ENCODE results near the gene MPP4.

The MPP4 gene

GRCh38 chr2:201698588-201699226 is at the start of gene MPP4:
Gene MPP4 (minus strand): TSS chr2:201698644. CDS start chr2:201693954, 4,690 bp downstream.
- no peak for ATAC-seq (ENCODE audit: low read depth)
- no peak within 1 kb of the TSS for H3K4me3 Mint-ChIP-seq
- H3K27ac Mint-ChIP-seq, result no peak within 1 kb of the TSS
- no peaks in the 10 kb centered on the region for H3K9me3 Mint-ChIP-seq
- no peaks in the 10 kb centered on the region for H3K27me3 Mint-ChIP-seq
- peaks cover 14% of the 10 kb centered on the region for H3K36me3 Mint-ChIP-seq
- DNase-seq (ENCODE audit: low spot score in 2 of 2), result no peak
- H3K4me1 Mint-ChIP-seq, result no peaks in the 10 kb centered on the region

- Mint-ChIP-seq H3K27ac (no peak overlapping the region), H3K9me3 (no peaks in the 10 kb centered on the region), H3K36me3 (peaks cover 21% of the 10 kb centered on the region), H3K27me3 (no peaks in the 10 kb centered on the region), H3K4me1 (no peaks in the 10 kb centered on the region), H3K4me3 (no peak overlapping the region)
- ATAC-seq (ENCODE audit: low read depth) (no peak), DNase-seq (ENCODE audit: low spot score in 2 of 2) (no peak)
These were observed 48.1 kb upstream of the MPP4 start for GRCh38 chr2:201746551-201746950.

- no peaks in the 10 kb centered on the region for H3K27me3 Mint-ChIP-seq
- H3K4me1 Mint-ChIP-seq, result no peaks in the 10 kb centered on the region
- ATAC-seq (ENCODE audit: low read depth) (no peak), DNase-seq (ENCODE audit: low spot score in 2 of 2) (no peak)
- H3K36me3 Mint-ChIP-seq, result peaks cover 20% of the 10 kb centered on the region
- no peak overlapping the region for H3K27ac Mint-ChIP-seq
- no peak overlapping the region for H3K4me3 Mint-ChIP-seq
- no peaks in the 10 kb centered on the region for H3K9me3 Mint-ChIP-seq
These were observed 37.0 kb upstream of the MPP4 start for GRCh38 chr2:201735486-201735885.

GRCh38 chr2:201734111-201734510 is 35.7 kb upstream of the MPP4 start:
- no peaks in the 10 kb centered on the region for H3K4me1 Mint-ChIP-seq
- no peak overlapping the region for H3K27ac Mint-ChIP-seq
- ATAC-seq (ENCODE audit: low read depth) (no peak), DNase-seq (ENCODE audit: low spot score in 2 of 2) (no peak)
- H3K36me3 Mint-ChIP-seq, result peaks cover 21% of the 10 kb centered on the region
- H3K4me3 Mint-ChIP-seq, result no peak overlapping the region
- H3K9me3 Mint-ChIP-seq, result no peaks in the 10 kb centered on the region
- no peaks in the 10 kb centered on the region for H3K27me3 Mint-ChIP-seq

GRCh38 chr2:201733544-201733943 is 35.1 kb upstream of the MPP4 start:
- H3K36me3 Mint-ChIP-seq, result peaks cover 24% of the 10 kb centered on the region
- H3K4me3 Mint-ChIP-seq, result no peak overlapping the region
- no peaks in the 10 kb centered on the region for H3K4me1 Mint-ChIP-seq
- H3K9me3 Mint-ChIP-seq, result no peaks in the 10 kb centered on the region
- no peak for DNase-seq (ENCODE audit: low spot score in 2 of 2)
- no peak overlapping the region for H3K27ac Mint-ChIP-seq
- no peaks in the 10 kb centered on the region for H3K27me3 Mint-ChIP-seq
- ATAC-seq (ENCODE audit: low read depth), result no peak

- H3K9me3 Mint-ChIP-seq, result no peaks in the 10 kb centered on the region
- DNase-seq (ENCODE audit: low spot score in 2 of 2) (no peak), ATAC-seq (ENCODE audit: low read depth) (no peak)
- no peaks in the 10 kb centered on the region for H3K27me3 Mint-ChIP-seq
- H3K4me3 Mint-ChIP-seq, result no peak overlapping the region
- H3K36me3 Mint-ChIP-seq, result peaks cover 23% of the 10 kb centered on the region
- H3K27ac Mint-ChIP-seq, result no peak overlapping the region
- H3K4me1 Mint-ChIP-seq, result no peaks in the 10 kb centered on the region
These were observed 32.3 kb upstream of the MPP4 start for GRCh38 chr2:201730651-201731285.

GRCh38 chr2:201715459-201715858 is 17.0 kb upstream of the MPP4 start:
- Mint-ChIP-seq H3K4me1 (no peaks in the 10 kb centered on the region), H3K9me3 (peaks cover 3% of the 10 kb centered on the region), H3K36me3 (peaks cover 35% of the 10 kb centered on the region), H3K27me3 (no peaks in the 10 kb centered on the region), H3K27ac (no peak overlapping the region), H3K4me3 (no peak overlapping the region)
- DNase-seq (ENCODE audit: low spot score in 2 of 2) (no peak), ATAC-seq (ENCODE audit: low read depth) (no peak)

GRCh38 chr2:201712726-201713125 is 14.3 kb upstream of the MPP4 start:
- H3K4me3 Mint-ChIP-seq, result no peak overlapping the region
- H3K4me1 Mint-ChIP-seq, result no peaks in the 10 kb centered on the region
- no peak overlapping the region for H3K27ac Mint-ChIP-seq
- peaks cover 36% of the 10 kb centered on the region for H3K36me3 Mint-ChIP-seq
- no peaks in the 10 kb centered on the region for H3K9me3 Mint-ChIP-seq
- DNase-seq (ENCODE audit: low spot score in 2 of 2) (no peak), ATAC-seq (ENCODE audit: low read depth) (no peak)
- H3K27me3 Mint-ChIP-seq, result no peaks in the 10 kb centered on the region

GRCh38 chr2:201709747-201710146 is 11.3 kb upstream of the MPP4 start:
- peaks cover 33% of the 10 kb centered on the region for H3K36me3 Mint-ChIP-seq
- no peaks in the 10 kb centered on the region for H3K9me3 Mint-ChIP-seq

GRCh38 chr2:201709049-201709448 is 10.6 kb upstream of the MPP4 start:
- Mint-ChIP-seq H3K27me3 (no peaks in the 10 kb centered on the region), H3K4me3 (no peak overlapping the region), H3K4me1 (no peaks in the 10 kb centered on the region), H3K9me3 (no peaks in the 10 kb centered on the region), H3K36me3 (peaks cover 30% of the 10 kb centered on the region), H3K27ac (no peak overlapping the region)
- no peak for ATAC-seq (ENCODE audit: low read depth)
- DNase-seq (ENCODE audit: low spot score in 2 of 2), result no peak

More at GRCh38 chr2:201709747-201710146, 11.3 kb upstream of the MPP4 start:
- DNase-seq (ENCODE audit: low spot score in 2 of 2) (no peak), ATAC-seq (ENCODE audit: low read depth) (no peak)
- Mint-ChIP-seq H3K27ac (no peak overlapping the region), H3K4me3 (no peak overlapping the region), H3K4me1 (no peaks in the 10 kb centered on the region), H3K27me3 (no peaks in the 10 kb centered on the region)

- Mint-ChIP-seq H3K4me3 (no peak overlapping the region), H3K27ac (no peak overlapping the region), H3K9me3 (no peaks in the 10 kb centered on the region), H3K36me3 (peaks cover 34% of the 10 kb centered on the region), H3K27me3 (no peaks in the 10 kb centered on the region), H3K4me1 (no peaks in the 10 kb centered on the region)
- DNase-seq (ENCODE audit: low spot score in 2 of 2), result no peak
- no peak for ATAC-seq (ENCODE audit: low read depth)
These were observed 9.3 kb upstream of the MPP4 start for GRCh38 chr2:201707753-201708152.

GRCh38 chr2:201707142-201707541 is 8.7 kb upstream of the MPP4 start:
- ATAC-seq (ENCODE audit: low read depth), result no peak
- Mint-ChIP-seq H3K27ac (no peak overlapping the region), H3K27me3 (no peaks in the 10 kb centered on the region), H3K36me3 (peaks cover 31% of the 10 kb centered on the region), H3K4me3 (no peak overlapping the region), H3K4me1 (no peaks in the 10 kb centered on the region), H3K9me3 (no peaks in the 10 kb centered on the region)
- no peak for DNase-seq (ENCODE audit: low spot score in 2 of 2)

GRCh38 chr2:201704536-201704935 is 6.1 kb upstream of the MPP4 start:
- H3K27me3 Mint-ChIP-seq, result no peaks in the 10 kb centered on the region
- H3K36me3 Mint-ChIP-seq, result peaks cover 34% of the 10 kb centered on the region
- DNase-seq (ENCODE audit: low spot score in 2 of 2), result no peak
- H3K27ac Mint-ChIP-seq, result no peak overlapping the region
- no peak overlapping the region for H3K4me3 Mint-ChIP-seq
- H3K9me3 Mint-ChIP-seq, result no peaks in the 10 kb centered on the region
- no peak for ATAC-seq (ENCODE audit: low read depth)
- H3K4me1 Mint-ChIP-seq, result no peaks in the 10 kb centered on the region

GRCh38 chr2:201701646-201702045 is 3.2 kb upstream of the MPP4 start:
- Mint-ChIP-seq H3K9me3 (no peaks in the 10 kb centered on the region), H3K4me1 (no peaks in the 10 kb centered on the region), H3K27ac (no peak overlapping the region), H3K27me3 (no peaks in the 10 kb centered on the region), H3K4me3 (no peak overlapping the region), H3K36me3 (peaks cover 19% of the 10 kb centered on the region)
- DNase-seq (ENCODE audit: low spot score in 2 of 2) (no peak), ATAC-seq (ENCODE audit: low read depth) (no peak)

GRCh38 chr2:201699416-201699815 is 972 bp upstream of the MPP4 start:
- H3K27ac Mint-ChIP-seq, result no peak overlapping the region
- peaks cover 16% of the 10 kb centered on the region for H3K36me3 Mint-ChIP-seq
- no peaks in the 10 kb centered on the region for H3K27me3 Mint-ChIP-seq
- no peak overlapping the region for H3K4me3 Mint-ChIP-seq
- ATAC-seq (ENCODE audit: low read depth), result no peak
- DNase-seq (ENCODE audit: low spot score in 2 of 2), result no peak
- H3K4me1 Mint-ChIP-seq, result no peaks in the 10 kb centered on the region
- H3K9me3 Mint-ChIP-seq, result no peaks in the 10 kb centered on the region

Measured in memory B cell (primary cell).